GM18498 (cell line): Measurements from ENCODE around the gene TBC1D14.

Experiments used
- ATAC-seq: cut with Tn5 transposase; IDR thresholded peaks from one replicate; pipeline ENCODE4 v1.9.1; 2021; ENCODE audit warnings: mild to moderate bottlenecking, moderate library complexity; ENCODE audit not compliant: unreplicated experiment

Gene TBC1D14

GRCh38 chr4:7016086-7016485, 106.5 kb downstream of the TBC1D14 start:
- ATAC-seq = no peak

GRCh38 chr4:7016512-7016911, 106.9 kb downstream of the TBC1D14 start:
- ATAC-seq = no peak

GRCh38 chr4:7017446-7018048, 107.9 kb downstream of the TBC1D14 start:
- no peak for ATAC-seq

- ATAC-seq = no peak
These were observed 108.7 kb downstream of the TBC1D14 start for GRCh38 chr4:7018281-7018680.

- ATAC-seq = no peak
These were observed 109.7 kb downstream of the TBC1D14 start for GRCh38 chr4:7019367-7019766.

GRCh38 chr4:7020290-7020689, 110.7 kb downstream of the TBC1D14 start:
- no peak for ATAC-seq

GRCh38 chr4:7020856-7021255, 111.2 kb downstream of the TBC1D14 start:
- ATAC-seq = no peak

- no peak for ATAC-seq
These were observed 111.7 kb downstream of the TBC1D14 start for GRCh38 chr4:7021355-7021754.

GRCh38 chr4:7021930-7022664, 112.5 kb downstream of the TBC1D14 start:
- no peak for ATAC-seq

- ATAC-seq = no peak
These were observed 113.9 kb downstream of the TBC1D14 start for GRCh38 chr4:7023486-7023885.

- no peak for ATAC-seq
These were observed 114.3 kb downstream of the TBC1D14 start for GRCh38 chr4:7023901-7024300.

- no peak for ATAC-seq
These were observed 114.8 kb downstream of the TBC1D14 start for GRCh38 chr4:7024336-7024890.

- no peak for ATAC-seq
These were observed 115.5 kb downstream of the TBC1D14 start for GRCh38 chr4:7025040-7025602.

- ATAC-seq = no peak
These were observed 116.5 kb downstream of the TBC1D14 start for GRCh38 chr4:7026107-7026506.

- ATAC-seq = no peak
These were observed 117.7 kb downstream of the TBC1D14 start for GRCh38 chr4:7027284-7027683.

GRCh38 chr4:7027913-7028312, 118.3 kb downstream of the TBC1D14 start:
- ATAC-seq = no peak

GRCh38 chr4:7029212-7029611, 119.6 kb downstream of the TBC1D14 start:
- ATAC-seq = no peak

- no peak for ATAC-seq
These were observed 120.3 kb downstream of the TBC1D14 start for GRCh38 chr4:7029921-7030320.

- ATAC-seq = no peak
These were observed 121.2 kb downstream of the TBC1D14 start for GRCh38 chr4:7030856-7031255.

- ATAC-seq = no peak
These were observed 122.2 kb downstream of the TBC1D14 start for GRCh38 chr4:7031558-7032449.

- no peak for ATAC-seq
These were observed 123.0 kb downstream of the TBC1D14 start for GRCh38 chr4:7032596-7032995.
